GM12878 (cell line): Measurements from ENCODE around the gene IRF2. TPM values are rescaled to one million over a fixed set of nuclear protein-coding genes. Genes with fewer than 3 reads are reported as not detected.

ENCODE experiments used
- BCL11A ChIP-seq: IDR thresholded peaks from 2 replicates; pipeline ENCODE4 v1.6.1; 2011; ENCODE audit warnings: low read depth, low read length
- BRCA1 ChIP-seq: IDR thresholded peaks from 2 replicates; pipeline ENCODE4 v1.6.1; 2011; ENCODE audit warnings: low read depth, low read length, improper control_type of control experiment
- CBFB ChIP-seq: IDR thresholded peaks from 2 replicates; pipeline ENCODE4 v1.6.1; 2016; ENCODE audit warnings: antibody characterized with exemption, low read depth
- CBX3 ChIP-seq: fragments of 200-600 bp; sonication (generic); IDR thresholded peaks from 2 replicates; pipeline ENCODE4 v1.6.1; 2016; ENCODE audit warnings: low read depth, borderline replicate concordance
- DPF2 ChIP-seq: fragments of 450-650 bp; IDR thresholded peaks from 2 replicates; pipeline ENCODE4 v1.6.1; 2017; ENCODE audit warnings: mild to moderate bottlenecking
- ESRRA ChIP-seq: IDR thresholded peaks from 2 replicates; pipeline ENCODE4 v1.6.1; 2012; ENCODE audit warnings: mild to moderate bottlenecking, low read length, improper control_type of control experiment
- GABPA ChIP-seq: IDR thresholded peaks from 2 replicates; pipeline ENCODE4 v1.6.1; 2014; ENCODE audit warnings: antibody characterized with exemption, low read depth, mild to moderate bottlenecking, inconsistent platforms
- MTA2 ChIP-seq: fragments of 450-650 bp; IDR thresholded peaks from 2 replicates; pipeline ENCODE4 v1.6.1; 2016; ENCODE audit warnings: low read depth, mild to moderate bottlenecking, moderate library complexity
- NFYB ChIP-seq: IDR thresholded peaks from 2 replicates; pipeline ENCODE4 v1.6.1; 2011; ENCODE audit warnings: low read depth, mild to moderate bottlenecking, low read length, improper control_type of control experiment, moderate library complexity; ENCODE audit not compliant: insufficient read depth
- NR2F1 ChIP-seq: fragments of 450-650 bp; conservative IDR thresholded peaks from 2 replicates; pipeline ENCODE4 v1.6.1; 2017; ENCODE audit warnings: mild to moderate bottlenecking
- PAX8 ChIP-seq: fragments of 450-650 bp; IDR thresholded peaks from 2 replicates; pipeline ENCODE4 v1.6.1; 2017; ENCODE audit warnings: mild to moderate bottlenecking, moderate library complexity
- POLR2A ChIP-seq: IDR thresholded peaks from 2 replicates; pipeline ENCODE4 v1.6.1; 2011; ENCODE audit warnings: low read depth, mild to moderate bottlenecking, low read length
- STAT1 ChIP-seq: fragments of 450-650 bp; conservative IDR thresholded peaks from 2 replicates; pipeline ENCODE4 v1.6.1; 2014; ENCODE audit warnings: antibody characterized with exemption, mild to moderate bottlenecking
- STAT3 ChIP-seq: IDR thresholded peaks from 2 replicates; pipeline ENCODE4 v1.6.1; 2011; ENCODE audit warnings: low read depth, low read length, improper control_type of control experiment
- TAF1 ChIP-seq: IDR thresholded peaks from 2 replicates; pipeline ENCODE4 v1.6.1; 2011; ENCODE audit warnings: mild to moderate bottlenecking, low read depth, low read length, borderline replicate concordance
- WRNIP1 ChIP-seq: IDR thresholded peaks from 2 replicates; pipeline ENCODE4 v1.6.1; 2011; ENCODE audit warnings: low read depth, low read length, improper control_type of control experiment, borderline replicate concordance
- ZBED1 ChIP-seq: IDR thresholded peaks from 2 replicates; pipeline ENCODE4 v1.6.1; 2016; ENCODE audit warnings: borderline replicate concordance
- ZNF207 ChIP-seq: fragments of 450-650 bp; IDR thresholded peaks from 2 replicates; pipeline ENCODE4 v1.6.1; 2014; ENCODE audit warnings: antibody characterized with exemption, mild to moderate bottlenecking, borderline replicate concordance
- polyA plus RNA-seq, 11 experiments: library from polyadenylated mRNA; depleted of rRNA in 4 of 11; unstranded in 6 of 11; stranded (reverse) in 5 of 11; fragments of >200 nt; fragmentation: Nextera tagmentation in 4 of 11; fragmentation: Illumina TruSeq in 1 of 11; extraction: Ambion mirVana in 4 of 11; extraction: Trizol in 1 of 11; gene quantifications; 1 replicate in 1 of 11; 2 replicates in 10 of 11; pipeline versions ENCODE4 v1.2.1 to v1.2.3, GENCODE V29; 2011 to 2016; ENCODE audit warnings: inconsistent platforms in 2 of 11, missing spikeins in 2 of 11, low read depth in 1 of 11
- total RNA-seq, 4 experiments: library from RNA; depleted of rRNA in 3 of 4; stranded (reverse); fragments of >200 nt in 3 of 4; fragmentation: Illumina TruSeq in 1 of 4; extraction: Trizol in 1 of 4; gene quantifications; 2 replicates each; pipeline versions ENCODE4 v1.2.1 to v1.2.3, GENCODE V29; 2013 to 2021
- TF ChIP-seq, protein P1 (sequence below): fragments of 450-650 bp; IDR thresholded peaks from 2 replicates; pipeline ENCODE4 v1.6.1; 2014; ENCODE audit warnings: mild to moderate bottlenecking
- TF ChIP-seq, protein P2 (sequence below): fragments of 150-350 bp; IDR thresholded peaks from 2 replicates; pipeline ENCODE4 v1.6.1; 2014; ENCODE audit warnings: mild to moderate bottlenecking, low read depth, low read length
- TF ChIP-seq, protein P3 (sequence below): fragments of 450-650 bp; IDR thresholded peaks from 2 replicates; pipeline ENCODE4 v1.6.1; 2017; ENCODE audit warnings: low read depth, mild to moderate bottlenecking, moderate library complexity
- TF ChIP-seq, protein P4 (sequence below): IDR thresholded peaks from 2 replicates; pipeline ENCODE4 v1.6.1; 2012; ENCODE audit warnings: low read depth, low read length, improper control_type of control experiment
- TF ChIP-seq, protein P5 (sequence below): fragments of 450-650 bp; IDR thresholded peaks from 2 replicates; pipeline ENCODE4 v1.6.1; 2017; ENCODE audit warnings: mild to moderate bottlenecking, moderate library complexity

IRF2 gene
- total and polyA plus RNA-seq, 10 of the 15 experiments (the other 5 are each of a cell fraction or from before 2014, with no cell fraction given), result 45.1 to 99.3 (median 58.9) TPM

DNA sequence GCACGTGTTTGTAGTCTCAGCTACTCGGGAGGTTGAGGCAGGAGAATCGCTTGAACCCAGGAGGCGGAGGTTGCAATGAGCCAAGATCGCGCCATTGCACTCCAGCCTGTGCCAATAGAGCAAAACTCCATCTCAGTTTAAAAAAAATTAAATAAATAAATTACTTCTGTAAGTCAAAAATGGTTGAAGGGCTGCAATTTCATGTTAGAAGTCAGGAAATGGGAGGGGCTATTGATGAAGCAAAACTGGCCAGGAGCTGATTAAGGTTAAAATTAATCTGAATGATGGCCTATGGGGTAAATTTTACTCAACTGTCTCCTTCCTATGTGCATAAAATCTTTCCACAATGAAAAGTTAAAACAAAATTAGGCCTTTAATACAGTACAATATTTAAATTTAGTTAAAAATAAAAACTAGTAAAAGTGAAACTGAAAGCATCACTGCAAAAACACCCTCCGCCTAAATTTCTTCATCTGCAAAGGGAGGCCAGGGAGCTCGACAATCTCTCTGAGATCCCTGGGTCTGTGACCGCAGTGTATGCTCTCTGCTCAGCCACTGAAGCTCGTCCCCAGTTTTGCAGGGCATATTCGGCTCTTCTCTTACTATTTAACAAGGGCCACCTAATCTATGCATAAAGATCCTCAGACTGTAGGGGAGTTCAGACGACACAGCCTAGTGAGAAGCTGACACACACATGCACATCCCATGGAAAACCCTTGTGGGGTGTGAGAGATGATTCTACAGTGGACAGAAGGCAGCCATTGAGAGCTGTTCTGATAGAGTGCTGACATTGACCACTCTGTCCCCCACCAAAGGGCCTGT is 57.2 kb downstream of the IRF2 start (continued):
- TF ChIP-seq, protein P1, sequence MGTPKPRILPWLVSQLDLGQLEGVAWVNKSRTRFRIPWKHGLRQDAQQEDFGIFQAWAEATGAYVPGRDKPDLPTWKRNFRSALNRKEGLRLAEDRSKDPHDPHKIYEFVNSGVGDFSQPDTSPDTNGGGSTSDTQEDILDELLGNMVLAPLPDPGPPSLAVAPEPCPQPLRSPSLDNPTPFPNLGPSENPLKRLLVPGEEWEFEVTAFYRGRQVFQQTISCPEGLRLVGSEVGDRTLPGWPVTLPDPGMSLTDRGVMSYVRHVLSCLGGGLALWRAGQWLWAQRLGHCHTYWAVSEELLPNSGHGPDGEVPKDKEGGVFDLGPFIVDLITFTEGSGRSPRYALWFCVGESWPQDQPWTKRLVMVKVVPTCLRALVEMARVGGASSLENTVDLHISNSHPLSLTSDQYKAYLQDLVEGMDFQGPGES, result no peak
- TF ChIP-seq, protein P2, sequence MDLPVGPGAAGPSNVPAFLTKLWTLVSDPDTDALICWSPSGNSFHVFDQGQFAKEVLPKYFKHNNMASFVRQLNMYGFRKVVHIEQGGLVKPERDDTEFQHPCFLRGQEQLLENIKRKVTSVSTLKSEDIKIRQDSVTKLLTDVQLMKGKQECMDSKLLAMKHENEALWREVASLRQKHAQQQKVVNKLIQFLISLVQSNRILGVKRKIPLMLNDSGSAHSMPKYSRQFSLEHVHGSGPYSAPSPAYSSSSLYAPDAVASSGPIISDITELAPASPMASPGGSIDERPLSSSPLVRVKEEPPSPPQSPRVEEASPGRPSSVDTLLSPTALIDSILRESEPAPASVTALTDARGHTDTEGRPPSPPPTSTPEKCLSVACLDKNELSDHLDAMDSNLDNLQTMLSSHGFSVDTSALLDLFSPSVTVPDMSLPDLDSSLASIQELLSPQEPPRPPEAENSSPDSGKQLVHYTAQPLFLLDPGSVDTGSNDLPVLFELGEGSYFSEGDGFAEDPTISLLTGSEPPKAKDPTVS, result no peak
- no peak for TF ChIP-seq BRCA1
- no peak for TF ChIP-seq ZBED1
- no peak for TF ChIP-seq DPF2
- no peak for TF ChIP-seq STAT1
- no peak for TF ChIP-seq PAX8
- TF ChIP-seq TAF1, result no peak
- no peak for TF ChIP-seq ESRRA
- TF ChIP-seq GABPA, result 0 out of 2 replicates have a peak, but pooled peaks have one; percentile 5
- no peak for TF ChIP-seq MTA2
- TF ChIP-seq CBX3, result no peak
- TF ChIP-seq STAT3, result no peak
- TF ChIP-seq, protein P3, sequence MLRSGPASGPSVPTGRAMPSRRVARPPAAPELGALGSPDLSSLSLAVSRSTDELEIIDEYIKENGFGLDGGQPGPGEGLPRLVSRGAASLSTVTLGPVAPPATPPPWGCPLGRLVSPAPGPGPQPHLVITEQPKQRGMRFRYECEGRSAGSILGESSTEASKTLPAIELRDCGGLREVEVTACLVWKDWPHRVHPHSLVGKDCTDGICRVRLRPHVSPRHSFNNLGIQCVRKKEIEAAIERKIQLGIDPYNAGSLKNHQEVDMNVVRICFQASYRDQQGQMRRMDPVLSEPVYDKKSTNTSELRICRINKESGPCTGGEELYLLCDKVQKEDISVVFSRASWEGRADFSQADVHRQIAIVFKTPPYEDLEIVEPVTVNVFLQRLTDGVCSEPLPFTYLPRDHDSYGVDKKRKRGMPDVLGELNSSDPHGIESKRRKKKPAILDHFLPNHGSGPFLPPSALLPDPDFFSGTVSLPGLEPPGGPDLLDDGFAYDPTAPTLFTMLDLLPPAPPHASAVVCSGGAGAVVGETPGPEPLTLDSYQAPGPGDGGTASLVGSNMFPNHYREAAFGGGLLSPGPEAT, result no peak
- TF ChIP-seq, protein P4, sequence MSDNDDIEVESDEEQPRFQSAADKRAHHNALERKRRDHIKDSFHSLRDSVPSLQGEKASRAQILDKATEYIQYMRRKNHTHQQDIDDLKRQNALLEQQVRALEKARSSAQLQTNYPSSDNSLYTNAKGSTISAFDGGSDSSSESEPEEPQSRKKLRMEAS, result no peak
- no peak for TF ChIP-seq NR2F1
- no peak for TF ChIP-seq BCL11A
- no peak for TF ChIP-seq ZNF207
- TF ChIP-seq POLR2A, result 0 out of 2 replicates have a peak, but pooled peaks have one; percentile 44
- no peak for TF ChIP-seq NFYB
- TF ChIP-seq, protein P5, sequence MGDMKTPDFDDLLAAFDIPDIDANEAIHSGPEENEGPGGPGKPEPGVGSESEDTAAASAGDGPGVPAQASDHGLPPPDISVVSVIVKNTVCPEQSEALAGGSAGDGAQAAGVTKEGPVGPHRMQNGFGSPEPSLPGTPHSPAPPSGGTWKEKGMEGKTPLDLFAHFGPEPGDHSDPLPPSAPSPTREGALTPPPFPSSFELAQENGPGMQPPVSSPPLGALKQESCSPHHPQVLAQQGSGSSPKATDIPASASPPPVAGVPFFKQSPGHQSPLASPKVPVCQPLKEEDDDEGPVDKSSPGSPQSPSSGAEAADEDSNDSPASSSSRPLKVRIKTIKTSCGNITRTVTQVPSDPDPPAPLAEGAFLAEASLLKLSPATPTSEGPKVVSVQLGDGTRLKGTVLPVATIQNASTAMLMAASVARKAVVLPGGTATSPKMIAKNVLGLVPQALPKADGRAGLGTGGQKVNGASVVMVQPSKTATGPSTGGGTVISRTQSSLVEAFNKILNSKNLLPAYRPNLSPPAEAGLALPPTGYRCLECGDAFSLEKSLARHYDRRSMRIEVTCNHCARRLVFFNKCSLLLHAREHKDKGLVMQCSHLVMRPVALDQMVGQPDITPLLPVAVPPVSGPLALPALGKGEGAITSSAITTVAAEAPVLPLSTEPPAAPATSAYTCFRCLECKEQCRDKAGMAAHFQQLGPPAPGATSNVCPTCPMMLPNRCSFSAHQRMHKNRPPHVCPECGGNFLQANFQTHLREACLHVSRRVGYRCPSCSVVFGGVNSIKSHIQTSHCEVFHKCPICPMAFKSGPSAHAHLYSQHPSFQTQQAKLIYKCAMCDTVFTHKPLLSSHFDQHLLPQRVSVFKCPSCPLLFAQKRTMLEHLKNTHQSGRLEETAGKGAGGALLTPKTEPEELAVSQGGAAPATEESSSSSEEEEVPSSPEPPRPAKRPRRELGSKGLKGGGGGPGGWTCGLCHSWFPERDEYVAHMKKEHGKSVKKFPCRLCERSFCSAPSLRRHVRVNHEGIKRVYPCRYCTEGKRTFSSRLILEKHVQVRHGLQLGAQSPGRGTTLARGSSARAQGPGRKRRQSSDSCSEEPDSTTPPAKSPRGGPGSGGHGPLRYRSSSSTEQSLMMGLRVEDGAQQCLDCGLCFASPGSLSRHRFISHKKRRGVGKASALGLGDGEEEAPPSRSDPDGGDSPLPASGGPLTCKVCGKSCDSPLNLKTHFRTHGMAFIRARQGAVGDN, result 0 out of 2 replicates have a peak, but pooled peaks have one; percentile 36
- peak; percentile 44; the same call in 1 of the 2 replicates for TF ChIP-seq CBFB
- no peak for TF ChIP-seq WRNIP1
